Stimulated activated CD8-positive, alpha-beta memory T cell treated with anti-CD3 and anti-CD28 coated beads, Interleukin-15, amount 100 ng/mL, for 1 hour (primary cell): Measurements from ENCODE around the gene IL16.
"Not testable (repeated sequence)": the region's sequence is repeated elsewhere in the genome, so short reads cannot be mapped to it uniquely, and the experiment has no call there.

Source experiments
- DNase-seq: peaks from one replicate; pipeline ENCODE4 v3.0.0-alpha.2; 2020; ENCODE audit warnings: low read depth

Gene IL16

GRCh38 chr15:81207987-81208386 lies 11.3 kb downstream of the IL16 start:
- DNase-seq = not testable (repeated sequence)

GRCh38 chr15:81209635-81210034 lies 13.0 kb downstream of the IL16 start:
- DNase-seq = no peak

- DNase-seq = no peak
These were observed 14.7 kb downstream of the IL16 start for GRCh38 chr15:81211376-81211775.

- DNase-seq = no peak
These were observed 17.3 kb downstream of the IL16 start for GRCh38 chr15:81213982-81214381.

GRCh38 chr15:81215531-81215930 lies 18.9 kb downstream of the IL16 start:
- DNase-seq = no peak

GRCh38 chr15:81215983-81216382 lies 19.3 kb downstream of the IL16 start:
- DNase-seq = no peak

GRCh38 chr15:81216422-81216821 lies 19.7 kb downstream of the IL16 start:
- DNase-seq = no peak

- no peak for DNase-seq
These were observed 24.8 kb downstream of the IL16 start for GRCh38 chr15:81221449-81221848.

GRCh38 chr15:81222007-81222406 lies 25.3 kb downstream of the IL16 start:
- DNase-seq = no peak

- no peak for DNase-seq
These were observed 26.8 kb downstream of the IL16 start for GRCh38 chr15:81223346-81223971.

- DNase-seq = no peak
These were observed 27.6 kb downstream of the IL16 start for GRCh38 chr15:81224232-81224631.

GRCh38 chr15:81225161-81225671 lies 28.5 kb downstream of the IL16 start:
- no peak for DNase-seq

GRCh38 chr15:81227716-81228115 lies 31.0 kb downstream of the IL16 start:
- DNase-seq = no peak

GRCh38 chr15:81229586-81229985 lies 32.9 kb downstream of the IL16 start:
- DNase-seq = no peak

- DNase-seq = no peak
These were observed 38.8 kb downstream of the IL16 start for GRCh38 chr15:81235276-81236123.

GRCh38 chr15:81239190-81239589 lies 42.5 kb downstream of the IL16 start:
- DNase-seq = no peak

- DNase-seq = no peak
These were observed 46.1 kb downstream of the IL16 start for GRCh38 chr15:81242778-81243177.

GRCh38 chr15:81244306-81244705 lies 47.6 kb downstream of the IL16 start:
- DNase-seq = no peak

- no peak for DNase-seq
These were observed 57.2 kb downstream of the IL16 start for GRCh38 chr15:81253846-81254245.

GRCh38 chr15:81254277-81254915 lies 57.7 kb downstream of the IL16 start:
- DNase-seq = no peak

GRCh38 chr15:81254916-81255290 lies 58.2 kb downstream of the IL16 start:
- DNase-seq = no peak

GRCh38 chr15:81255315-81255957 lies 58.8 kb downstream of the IL16 start:
- DNase-seq = no peak

GRCh38 chr15:81255958-81256320 lies 59.3 kb downstream of the IL16 start:
- no peak for DNase-seq
